HepG2 (cell line): Measurements from ENCODE around the gene UCKL1.

Experiments used
- CC2D1A ChIP-seq: sonication (generic); formaldehyde crosslinking; IDR thresholded peaks from 2 replicates; pipeline ENCODE4 v1.8.1; 2023; ENCODE audit warnings: mild to moderate bottlenecking, missing genetic modification reagents
- EZH2 ChIP-seq: conservative IDR thresholded peaks from 2 replicates; pipeline ENCODE4 v1.6.1; 2012; ENCODE audit warnings: mild to moderate bottlenecking, low read depth, low read length, moderate library complexity
- FOXM1 ChIP-seq: sonication (generic); formaldehyde crosslinking; IDR thresholded peaks from 2 replicates; pipeline ENCODE4 v1.5.0; 2020; ENCODE audit warnings: missing genetic modification reagents
- HCFC1 ChIP-seq: fragments of 150-350 bp; IDR thresholded peaks from 2 replicates; pipeline ENCODE4 v1.6.1; 2014; ENCODE audit warnings: low read depth, low read length
- HNF4G ChIP-seq, 2 experiments: sonication (generic) in 1 of 2; formaldehyde crosslinking in 1 of 2; IDR thresholded peaks; 2 replicates each; pipeline versions ENCODE4 v1.4.0 to v1.6.1; 2011 to 2020; ENCODE audit warnings: borderline replicate concordance in 2 of 2, low read depth in 2 of 2, mild to moderate bottlenecking in 2 of 2, low read length in 1 of 2, missing genetic modification reagents in 1 of 2, moderate library complexity in 1 of 2
- HNRNPUL1 ChIP-seq: fragments of 200-400 bp; formaldehyde crosslinking; IDR thresholded peaks from 2 replicates; pipeline ENCODE4 v1.6.1; 2017; ENCODE audit warnings: low read depth, mild to moderate bottlenecking, low read length, moderate library complexity
- ZFP90 ChIP-seq: sonication (generic); formaldehyde crosslinking; IDR thresholded peaks from 2 replicates; pipeline ENCODE4 v1.8.0; 2022; ENCODE audit warnings: missing genetic modification reagents, mild to moderate bottlenecking, inconsistent platforms, borderline replicate concordance
- ZMAT3 ChIP-seq: sonication (generic); formaldehyde crosslinking; conservative IDR thresholded peaks from 2 replicates; pipeline ENCODE4 v1.7.0; 2021; ENCODE audit warnings: missing genetic modification reagents
- ZNF660 ChIP-seq: sonication (generic); formaldehyde crosslinking; IDR thresholded peaks from 2 replicates; pipeline ENCODE4 v1.5.1; 2020; ENCODE audit warnings: mild to moderate bottlenecking, low read depth, missing genetic modification reagents, borderline replicate concordance
- ZNF75D ChIP-seq: sonication (generic); formaldehyde crosslinking; IDR thresholded peaks from 2 replicates; pipeline ENCODE4 v1.8.1; 2023; ENCODE audit warnings: missing genetic modification reagents, mild to moderate bottlenecking, borderline replicate concordance
- TF ChIP-seq, protein P1 (sequence below): sonication (generic); formaldehyde crosslinking; IDR thresholded peaks from 2 replicates; pipeline ENCODE4 v1.4.0; 2020; ENCODE audit warnings: missing genetic modification reagents
- TF ChIP-seq, protein P2 (sequence below): sonication (generic); formaldehyde crosslinking; IDR thresholded peaks from 2 replicates; pipeline ENCODE4 v1.5.0; 2020; ENCODE audit warnings: mild to moderate bottlenecking, missing genetic modification reagents, moderate library complexity
- TF ChIP-seq, protein P3 (sequence below): IDR thresholded peaks from 2 replicates; pipeline ENCODE4 v1.6.1; 2016; ENCODE audit warnings: low read depth

DNA sequence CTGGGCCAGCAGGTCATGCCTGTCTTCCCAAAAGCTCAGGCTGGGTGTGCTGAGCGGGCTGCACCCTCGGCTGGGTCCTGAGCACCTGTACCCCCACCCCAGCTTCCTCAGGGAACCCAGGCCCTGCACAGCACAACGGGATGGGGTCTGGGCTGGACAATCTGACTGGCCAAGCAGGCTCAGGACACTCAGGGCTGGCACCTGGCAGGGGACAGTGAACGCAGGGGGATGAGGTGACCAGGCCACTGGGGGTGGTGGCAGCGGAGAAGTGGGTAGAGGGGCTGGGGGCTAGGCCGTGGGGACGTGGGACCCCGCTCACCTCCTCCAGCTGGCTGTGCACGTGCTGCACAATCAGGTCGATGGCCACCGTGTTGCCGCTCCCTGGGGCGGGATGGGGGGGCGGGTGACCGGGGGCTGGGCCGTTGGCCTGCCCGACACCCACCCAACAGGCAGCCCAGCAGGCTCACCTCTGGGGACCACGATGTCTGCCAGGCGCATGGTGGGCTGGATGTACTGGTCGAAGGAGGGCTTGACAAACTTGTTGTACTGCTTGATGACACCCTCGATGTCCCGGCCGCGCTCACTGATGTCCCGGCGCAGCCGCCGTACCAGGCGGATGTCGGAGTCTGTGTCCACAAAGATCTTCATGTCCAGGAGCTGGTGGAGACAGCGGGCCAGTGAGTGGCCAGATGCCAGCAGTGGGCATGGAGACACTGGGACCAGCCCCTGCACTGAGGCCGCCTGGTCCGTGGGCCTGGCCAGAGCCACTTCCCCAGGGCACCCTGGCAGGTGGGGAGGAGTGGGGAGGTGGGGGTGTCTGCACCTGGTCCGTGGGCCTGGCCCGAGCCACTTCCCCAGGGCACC, 11.9 kb downstream of the UCKL1 start:
- TF ChIP-seq ZNF75D (CRISPR knock-in tag) (no peak), FOXM1 (CRISPR knock-in tag) (no peak), EZH2 (no peak), CC2D1A (no peak), ZMAT3 (no peak), ZFP90 (CRISPR knock-in tag) (no peak), ZNF660 (CRISPR knock-in tag) (no peak), HCFC1 (no peak), HNRNPUL1 (no peak), HNF4G (IDR thresholded peaks at IDR 0.05; ENCODE audit: borderline replicate concordance, low read depth, low read length) (no peak), HNF4G (CRISPR knock-in tag; IDR thresholded peaks at IDR 0.05; ENCODE audit: borderline replicate concordance, low read depth) (no peak)
- TF ChIP-seq, protein P1, sequence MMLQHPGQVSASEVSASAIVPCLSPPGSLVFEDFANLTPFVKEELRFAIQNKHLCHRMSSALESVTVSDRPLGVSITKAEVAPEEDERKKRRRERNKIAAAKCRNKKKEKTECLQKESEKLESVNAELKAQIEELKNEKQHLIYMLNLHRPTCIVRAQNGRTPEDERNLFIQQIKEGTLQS = no peak
- TF ChIP-seq, protein P2, sequence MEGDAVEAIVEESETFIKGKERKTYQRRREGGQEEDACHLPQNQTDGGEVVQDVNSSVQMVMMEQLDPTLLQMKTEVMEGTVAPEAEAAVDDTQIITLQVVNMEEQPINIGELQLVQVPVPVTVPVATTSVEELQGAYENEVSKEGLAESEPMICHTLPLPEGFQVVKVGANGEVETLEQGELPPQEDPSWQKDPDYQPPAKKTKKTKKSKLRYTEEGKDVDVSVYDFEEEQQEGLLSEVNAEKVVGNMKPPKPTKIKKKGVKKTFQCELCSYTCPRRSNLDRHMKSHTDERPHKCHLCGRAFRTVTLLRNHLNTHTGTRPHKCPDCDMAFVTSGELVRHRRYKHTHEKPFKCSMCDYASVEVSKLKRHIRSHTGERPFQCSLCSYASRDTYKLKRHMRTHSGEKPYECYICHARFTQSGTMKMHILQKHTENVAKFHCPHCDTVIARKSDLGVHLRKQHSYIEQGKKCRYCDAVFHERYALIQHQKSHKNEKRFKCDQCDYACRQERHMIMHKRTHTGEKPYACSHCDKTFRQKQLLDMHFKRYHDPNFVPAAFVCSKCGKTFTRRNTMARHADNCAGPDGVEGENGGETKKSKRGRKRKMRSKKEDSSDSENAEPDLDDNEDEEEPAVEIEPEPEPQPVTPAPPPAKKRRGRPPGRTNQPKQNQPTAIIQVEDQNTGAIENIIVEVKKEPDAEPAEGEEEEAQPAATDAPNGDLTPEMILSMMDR (CRISPR knock-in tag) = no peak
- TF ChIP-seq, protein P3, sequence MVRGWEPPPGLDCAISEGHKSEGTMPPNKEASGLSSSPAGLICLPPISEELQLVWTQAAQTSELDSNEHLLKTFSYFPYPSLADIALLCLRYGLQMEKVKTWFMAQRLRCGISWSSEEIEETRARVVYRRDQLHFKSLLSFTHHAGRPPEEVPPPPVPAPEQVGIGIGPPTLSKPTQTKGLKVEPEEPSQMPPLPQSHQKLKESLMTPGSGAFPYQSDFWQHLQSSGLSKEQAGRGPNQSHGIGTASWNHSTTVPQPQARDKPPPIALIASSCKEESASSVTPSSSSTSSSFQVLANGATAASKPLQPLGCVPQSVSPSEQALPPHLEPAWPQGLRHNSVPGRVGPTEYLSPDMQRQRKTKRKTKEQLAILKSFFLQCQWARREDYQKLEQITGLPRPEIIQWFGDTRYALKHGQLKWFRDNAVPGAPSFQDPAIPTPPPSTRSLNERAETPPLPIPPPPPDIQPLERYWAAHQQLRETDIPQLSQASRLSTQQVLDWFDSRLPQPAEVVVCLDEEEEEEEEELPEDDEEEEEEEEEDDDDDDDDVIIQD (CRISPR knock-in tag) = no peak
